Endothelial cell of umbilical vein (primary cell): ENCODE measurements around the gene PRKAA1.

ENCODE experiments used
- CTCF ChIP-seq, 2 donors: IDR thresholded peaks; 1 replicate in 1 of 2; 2 replicates in 1 of 2; pipeline ENCODE4 v1.5.1; 2011; ENCODE audit warnings: low read length in 2 of 2, mild to moderate bottlenecking in 2 of 2, moderate library complexity in 2 of 2, control low read depth in 1 of 2, inconsistent platforms in 1 of 2, low read depth in 1 of 2; ENCODE audit not compliant: insufficient read depth in 1 of 2; ENCODE audit errors: extremely low read depth in 1 of 2
- EZH2 ChIP-seq: IDR thresholded peaks from 2 replicates; pipeline ENCODE4 v1.6.1; 2012; ENCODE audit warnings: borderline replicate concordance, low read depth, mild to moderate bottlenecking, moderate library complexity, low read length, inconsistent platforms; ENCODE audit not compliant: severe bottlenecking
- FOS ChIP-seq: IDR thresholded peaks from 2 replicates; pipeline ENCODE4 v1.6.1; 2011; ENCODE audit warnings: mild to moderate bottlenecking, low read length, moderate library complexity, borderline replicate concordance; ENCODE audit not compliant: insufficient read depth
- GATA2 ChIP-seq: IDR thresholded peaks from 2 replicates; pipeline ENCODE4 v1.7.0; 2011; ENCODE audit warnings: low read depth, mild to moderate bottlenecking, moderate library complexity, mixed read lengths, low read length; ENCODE audit not compliant: insufficient read length, insufficient read depth
- JUN ChIP-seq: IDR thresholded peaks from 2 replicates; pipeline ENCODE4 v1.6.1; 2011; ENCODE audit warnings: borderline replicate concordance, low read depth; ENCODE audit not compliant: insufficient read length, insufficient read depth
- MAX ChIP-seq: IDR thresholded peaks from 2 replicates; pipeline ENCODE4 v1.6.1; 2011; ENCODE audit not compliant: insufficient read depth, insufficient read length
- MYC ChIP-seq: IDR thresholded peaks from one replicate; pipeline ENCODE4 v1.6.1; 2011; ENCODE audit warnings: mild to moderate bottlenecking, low read depth, low read length
- POLR2A ChIP-seq: IDR thresholded peaks from 2 replicates; pipeline ENCODE4 v1.6.1; 2012; ENCODE audit warnings: low read depth, mild to moderate bottlenecking, control low read depth, low read length
- POLR2AphosphoS5 ChIP-seq: IDR thresholded peaks from 2 replicates; pipeline ENCODE4 v1.6.1; 2012; ENCODE audit warnings: low read depth, mild to moderate bottlenecking, control low read depth, low read length, moderate library complexity; ENCODE audit not compliant: insufficient read depth

- no peak for TF ChIP-seq MAX
- no peak for TF ChIP-seq POLR2AphosphoS5
- no peak for TF ChIP-seq FOS
- no peak for TF ChIP-seq EZH2
- no peak for TF ChIP-seq CTCF (IDR thresholded peaks at IDR 0.05; ENCODE audit: extremely low read depth in 1 of 2, insufficient read depth in 1 of 2, low read depth in 1 of 2, low read length in 2 of 2)
- no peak for TF ChIP-seq POLR2A
- no peak for TF ChIP-seq JUN
- TF ChIP-seq GATA2, result no peak
- no peak for TF ChIP-seq MYC
Observed at GRCh38 chr5:40733434-40733833, 64.7 kb downstream of the PRKAA1 start.
